ENCODE measurements around the gene ANGPTL5.
A peak's percentile ranks its signal among the peaks of the same experiment; 100 is the strongest.

GRCh38 chr11:101860696-101861427 lies 55.5 kb downstream of the ANGPTL5 start:
- TF ChIP-seq POLR2A (IDR thresholded peaks at IDR 0.05), result no peak
- TF ChIP-seq CTCF (IDR thresholded peaks at IDR 0.05), result peak; percentile 67 to 83 (median 74)
